HEK293 (cell line): ENCODE data around the gene MYH15.

ENCODE experiments used
- CTCF ChIP-seq: fragments of 450-650 bp; formaldehyde crosslinking; IDR thresholded peaks from 2 replicates; pipeline ENCODE4 v1.5.1; 2016; ENCODE audit warnings: missing biosample characterization, missing genetic modification characterization
- OSR2 ChIP-seq: fragments of 450-650 bp; formaldehyde crosslinking; IDR thresholded peaks from 2 replicates; pipeline ENCODE4 v1.5.1; 2016; ENCODE audit warnings: missing biosample characterization, missing genetic modification characterization
- PATZ1 ChIP-seq: fragments of 450-650 bp; formaldehyde crosslinking; IDR thresholded peaks from 2 replicates; pipeline ENCODE4 v1.5.1; 2016; ENCODE audit warnings: missing biosample characterization, missing genetic modification characterization
- REST ChIP-seq: fragments of 450-650 bp; formaldehyde crosslinking; IDR thresholded peaks from 2 replicates; pipeline ENCODE4 v1.5.1; 2016; ENCODE audit warnings: missing biosample characterization, missing genetic modification characterization
- ZNF114 ChIP-seq: fragments of 450-650 bp; formaldehyde crosslinking; IDR thresholded peaks from 2 replicates; pipeline ENCODE4 v1.5.0; 2017; ENCODE audit warnings: missing biosample characterization, missing genetic modification characterization
- ZNF121 ChIP-seq: fragments of 450-650 bp; formaldehyde crosslinking; IDR thresholded peaks from 2 replicates; pipeline ENCODE4 v1.5.1; 2016; ENCODE audit warnings: missing biosample characterization, missing genetic modification characterization
- ZNF24 ChIP-seq: fragments of 450-650 bp; formaldehyde crosslinking; IDR thresholded peaks from 2 replicates; pipeline ENCODE4 v1.5.1; 2016; ENCODE audit warnings: missing biosample characterization, missing genetic modification characterization
- ZNF26 ChIP-seq: fragments of 450-650 bp; formaldehyde crosslinking; IDR thresholded peaks from 2 replicates; pipeline ENCODE4 v1.5.1; 2016; ENCODE audit warnings: missing biosample characterization, missing genetic modification characterization
- ZNF354C ChIP-seq: fragments of 450-650 bp; formaldehyde crosslinking; IDR thresholded peaks from 2 replicates; pipeline ENCODE4 v1.5.1; 2016; ENCODE audit warnings: missing biosample characterization, missing genetic modification characterization, low read depth, borderline replicate concordance
- ZNF658 ChIP-seq: fragments of 450-650 bp; formaldehyde crosslinking; IDR thresholded peaks from 2 replicates; pipeline ENCODE4; 2016; ENCODE audit warnings: missing biosample characterization, missing genetic modification characterization
- ZNF670 ChIP-seq: fragments of 450-650 bp; formaldehyde crosslinking; IDR thresholded peaks from 2 replicates; pipeline ENCODE4 v1.5.1; 2016; ENCODE audit warnings: missing biosample characterization, missing genetic modification characterization, low read depth
- ZNF785 ChIP-seq: fragments of 450-650 bp; formaldehyde crosslinking; IDR thresholded peaks from 2 replicates; pipeline ENCODE4 v1.5.1; 2016; ENCODE audit warnings: missing biosample characterization, missing genetic modification characterization

GRCh38 chr3:108546692-108547091 lies 36.3 kb upstream of the MYH15 start:
- TF ChIP-seq CTCF (tag by site-specific recombination): no peak
- no peak for TF ChIP-seq OSR2 (tag by site-specific recombination)
- TF ChIP-seq ZNF24: no peak
- no peak for TF ChIP-seq ZNF785 (tag by site-specific recombination)
- no peak for TF ChIP-seq ZNF26 (tag by site-specific recombination)
- TF ChIP-seq PATZ1 (tag by site-specific recombination): no peak
- TF ChIP-seq ZNF658 (tag by site-specific recombination): no peak
- TF ChIP-seq ZNF670: no peak
- TF ChIP-seq REST (tag by site-specific recombination): no peak
- TF ChIP-seq ZNF354C: no peak
- TF ChIP-seq ZNF114 (tag by site-specific recombination): no peak
- no peak for TF ChIP-seq ZNF121
